HCT116 (cell line): ENCODE results near the gene BRMS1L.

Source experiments
- CEBPB ChIP-seq: IDR thresholded peaks from 2 replicates; pipeline ENCODE4 v1.6.1; 2012; ENCODE audit warnings: low read depth
- ELF1 ChIP-seq: IDR thresholded peaks from 2 replicates; pipeline ENCODE4 v1.6.1; 2012; ENCODE audit warnings: low read depth, borderline replicate concordance
- EZH2 ChIP-seq: fragments of 200-600 bp; sonication (generic); IDR thresholded peaks from 2 replicates; pipeline ENCODE4 v1.6.1; 2017; ENCODE audit warnings: antibody characterized with exemption, mixed run types
- EZH2phosphoT487 ChIP-seq: fragments of 200-600 bp; IDR thresholded peaks from 2 replicates; pipeline ENCODE4 v1.6.1; 2018; ENCODE audit warnings: antibody characterized with exemption, borderline replicate concordance
- JUND ChIP-seq: IDR thresholded peaks from 2 replicates; pipeline ENCODE4 v1.6.1; 2012
- POLR2A ChIP-seq: IDR thresholded peaks from 2 replicates; pipeline ENCODE4 v1.7.0; 2011; ENCODE audit warnings: borderline replicate concordance; ENCODE audit not compliant: insufficient read depth, insufficient read length; ENCODE audit errors: extremely low read depth
- RAD21 ChIP-seq: IDR thresholded peaks from 2 replicates; pipeline ENCODE4 v1.6.1; 2012; ENCODE audit warnings: low read depth, mild to moderate bottlenecking
- ZFX ChIP-seq: fragments of 450-650 bp; IDR thresholded peaks from 2 replicates; pipeline ENCODE4 v1.6.1; 2017
- ZNF274 ChIP-seq: fragments of 200-500 bp; sonication (Bioruptor generic); IDR thresholded peaks from 2 replicates; pipeline ENCODE4 v1.6.1; 2014; ENCODE audit warnings: mild to moderate bottlenecking, low read depth, low read length, inconsistent platforms
- TF ChIP-seq, protein P1 (sequence below), 3 experiments: fragments of 200-600 bp in 1 of 3; sonication (generic) in 1 of 3; IDR thresholded peaks in 2 of 3; conservative IDR thresholded peaks in 1 of 3; 2 replicates each; pipeline ENCODE4 v1.5.1; 2012 to 2017; ENCODE audit warnings: low read depth in 2 of 3, low read length in 2 of 3, antibody characterized with exemption in 1 of 3, borderline replicate concordance in 1 of 3, control low read depth in 1 of 3, mild to moderate bottlenecking in 1 of 3, mixed read lengths in 1 of 3, mixed run types in 1 of 3, moderate library complexity in 1 of 3; ENCODE audit not compliant: insufficient read depth in 1 of 3

DNA sequence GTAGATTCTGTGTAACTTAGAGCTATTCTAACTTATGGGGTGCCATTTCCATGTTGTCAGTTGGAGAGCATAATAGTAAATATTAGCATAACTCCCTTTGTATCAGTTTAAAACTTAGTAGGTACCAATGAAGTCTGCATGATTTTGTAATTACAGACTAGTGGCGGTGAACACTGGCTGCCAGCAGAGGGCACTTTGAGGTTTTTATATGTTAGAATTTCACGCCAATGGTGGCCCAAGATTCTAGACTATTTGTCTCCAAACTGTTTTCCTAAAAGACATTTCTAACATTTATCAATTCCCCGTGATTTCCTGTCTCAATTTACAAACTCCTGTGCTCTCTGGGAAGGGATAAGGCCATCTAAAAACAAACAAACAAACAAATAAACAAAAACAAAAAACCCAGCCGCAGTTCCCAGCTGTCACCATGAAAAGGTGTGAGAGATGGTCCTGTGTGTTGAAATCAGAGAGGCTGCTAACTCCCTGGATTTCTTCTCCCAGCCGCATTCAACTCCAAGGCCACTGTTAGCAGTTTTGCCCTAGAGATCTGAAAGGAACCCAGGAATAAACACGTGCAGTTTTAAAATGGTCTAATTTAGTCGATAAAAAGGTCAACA lies 57.6 kb downstream of the BRMS1L start:
- no peak for TF ChIP-seq ELF1
- TF ChIP-seq JUND, result no peak
- TF ChIP-seq EZH2, result no peak
- TF ChIP-seq, protein P1, sequence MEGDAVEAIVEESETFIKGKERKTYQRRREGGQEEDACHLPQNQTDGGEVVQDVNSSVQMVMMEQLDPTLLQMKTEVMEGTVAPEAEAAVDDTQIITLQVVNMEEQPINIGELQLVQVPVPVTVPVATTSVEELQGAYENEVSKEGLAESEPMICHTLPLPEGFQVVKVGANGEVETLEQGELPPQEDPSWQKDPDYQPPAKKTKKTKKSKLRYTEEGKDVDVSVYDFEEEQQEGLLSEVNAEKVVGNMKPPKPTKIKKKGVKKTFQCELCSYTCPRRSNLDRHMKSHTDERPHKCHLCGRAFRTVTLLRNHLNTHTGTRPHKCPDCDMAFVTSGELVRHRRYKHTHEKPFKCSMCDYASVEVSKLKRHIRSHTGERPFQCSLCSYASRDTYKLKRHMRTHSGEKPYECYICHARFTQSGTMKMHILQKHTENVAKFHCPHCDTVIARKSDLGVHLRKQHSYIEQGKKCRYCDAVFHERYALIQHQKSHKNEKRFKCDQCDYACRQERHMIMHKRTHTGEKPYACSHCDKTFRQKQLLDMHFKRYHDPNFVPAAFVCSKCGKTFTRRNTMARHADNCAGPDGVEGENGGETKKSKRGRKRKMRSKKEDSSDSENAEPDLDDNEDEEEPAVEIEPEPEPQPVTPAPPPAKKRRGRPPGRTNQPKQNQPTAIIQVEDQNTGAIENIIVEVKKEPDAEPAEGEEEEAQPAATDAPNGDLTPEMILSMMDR (IDR thresholded peaks at IDR 0.05 in 2 of 3, conservative IDR thresholded peaks at IDR 0.05 in 1 of 3; ENCODE audit: borderline replicate concordance in 1 of 3, insufficient read depth in 1 of 3, low read depth in 2 of 3, low read length in 2 of 3), result peak; percentile 46 to 84 (median 76); a peak in 5 of 6 replicates
- peak; percentile 56 for TF ChIP-seq RAD21
- TF ChIP-seq CEBPB, result no peak
- no peak for TF ChIP-seq ZNF274
- TF ChIP-seq EZH2phosphoT487, result no peak
- TF ChIP-seq POLR2A, result no peak
- TF ChIP-seq ZFX, result no peak
